ENCODE results near the gene PAPPA2.

DNA sequence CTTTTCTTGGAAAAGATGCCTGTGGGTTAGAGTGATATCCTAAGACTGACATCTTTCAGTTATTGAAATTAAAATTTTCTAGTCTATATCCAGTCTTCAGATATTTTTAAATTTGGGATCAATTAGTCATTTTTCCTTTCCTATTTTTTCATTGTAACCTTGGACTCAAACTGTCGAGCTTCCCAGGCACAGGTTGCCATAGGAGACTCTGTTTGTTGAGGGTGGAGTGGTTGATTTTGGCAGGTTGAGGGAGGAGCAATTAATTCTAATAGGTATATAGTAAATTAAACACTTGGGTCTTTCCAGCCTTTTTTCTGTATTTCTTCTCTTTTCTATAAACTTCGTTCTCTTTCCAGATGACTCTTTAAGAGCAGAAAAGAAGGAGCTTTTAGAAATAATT, 374.7 kb downstream of the PAPPA2 start:
- TF ChIP-seq, protein P1, sequence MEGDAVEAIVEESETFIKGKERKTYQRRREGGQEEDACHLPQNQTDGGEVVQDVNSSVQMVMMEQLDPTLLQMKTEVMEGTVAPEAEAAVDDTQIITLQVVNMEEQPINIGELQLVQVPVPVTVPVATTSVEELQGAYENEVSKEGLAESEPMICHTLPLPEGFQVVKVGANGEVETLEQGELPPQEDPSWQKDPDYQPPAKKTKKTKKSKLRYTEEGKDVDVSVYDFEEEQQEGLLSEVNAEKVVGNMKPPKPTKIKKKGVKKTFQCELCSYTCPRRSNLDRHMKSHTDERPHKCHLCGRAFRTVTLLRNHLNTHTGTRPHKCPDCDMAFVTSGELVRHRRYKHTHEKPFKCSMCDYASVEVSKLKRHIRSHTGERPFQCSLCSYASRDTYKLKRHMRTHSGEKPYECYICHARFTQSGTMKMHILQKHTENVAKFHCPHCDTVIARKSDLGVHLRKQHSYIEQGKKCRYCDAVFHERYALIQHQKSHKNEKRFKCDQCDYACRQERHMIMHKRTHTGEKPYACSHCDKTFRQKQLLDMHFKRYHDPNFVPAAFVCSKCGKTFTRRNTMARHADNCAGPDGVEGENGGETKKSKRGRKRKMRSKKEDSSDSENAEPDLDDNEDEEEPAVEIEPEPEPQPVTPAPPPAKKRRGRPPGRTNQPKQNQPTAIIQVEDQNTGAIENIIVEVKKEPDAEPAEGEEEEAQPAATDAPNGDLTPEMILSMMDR (IDR thresholded peaks at IDR 0.05; ENCODE audit: low read depth, low read length): no peak
- TF ChIP-seq EZH2phosphoT487 (IDR thresholded peaks at IDR 0.05; ENCODE audit: low read depth): no peak

Data from OCI-LY3 (cell line).